Suprapubic skin (tissue), 4 donors: ENCODE data around the gene TMEM225. TPM values are rescaled to one million over a fixed set of nuclear protein-coding genes. Genes with fewer than 3 reads are reported as not detected.

Experiments used
- DNase-seq, 2 donors: peaks; one replicate each; pipeline ENCODE4 v3.0.0-alpha.2; 2019; ENCODE audit warnings: low spot score in 2 of 2
- H3K27ac ChIP-seq: fragments of 200-600 bp; sonication (generic); one replicate; pipeline ENCODE4 v1.5.1; 2019
- H3K27me3 ChIP-seq: fragments of 200-600 bp; sonication (generic); one replicate; pipeline ENCODE4 v1.5.1; 2019
- H3K36me3 ChIP-seq: fragments of 200-600 bp; sonication (generic); one replicate; pipeline ENCODE4 v1.5.1; 2019
- H3K4me1 ChIP-seq: fragments of 200-600 bp; sonication (generic); one replicate; pipeline ENCODE4 v1.5.1; 2019
- H3K4me3 ChIP-seq: fragments of 200-600 bp; sonication (generic); one replicate; pipeline ENCODE4 v1.5.1; 2019; ENCODE audit warnings: mild to moderate bottlenecking
- H3K9me3 ChIP-seq: fragments of 200-600 bp; sonication (generic); one replicate; pipeline ENCODE4 v1.5.1; 2019
- CTCF ChIP-seq, 2 donors: fragments of 200-600 bp in 1 of 2; fragments of 450-650 bp in 1 of 2; sonication (generic) in 1 of 2; IDR thresholded peaks; one replicate each; pipeline ENCODE4 v1.5.1; 2016 to 2019; ENCODE audit warnings: antibody characterized with exemption in 2 of 2, mild to moderate bottlenecking in 1 of 2, moderate library complexity in 1 of 2
- EP300 ChIP-seq: sonication (generic); formaldehyde crosslinking; IDR thresholded peaks from one replicate; pipeline ENCODE4 v1.6.1; 2017; ENCODE audit warnings: antibody characterized with exemption
- POLR2A ChIP-seq, 2 donors: fragments of 450-650 bp; IDR thresholded peaks; one replicate each; pipeline ENCODE4 v1.6.1; 2017; ENCODE audit warnings: antibody characterized with exemption in 2 of 2, mild to moderate bottlenecking in 2 of 2, moderate library complexity in 2 of 2
- POLR2AphosphoS5 ChIP-seq, 3 donors: sonication (generic); formaldehyde crosslinking; IDR thresholded peaks; one replicate each; pipeline ENCODE4 v1.6.1; 2017; ENCODE audit warnings: antibody characterized with exemption in 3 of 3
- WGBS: methylation state at CpG from one replicate; pipeline ENCODE4 v1.1.5; 2018; 5-methylcytosine and 5-hydroxymethylcytosine counted together
- total RNA-seq, 4 donors: library from RNA; depleted of rRNA; stranded (reverse); fragments of >200 nt; gene quantifications; one replicate each; pipeline ENCODE4 v1.1.0, GENCODE V29; 2016

TMEM225 gene, protein sequence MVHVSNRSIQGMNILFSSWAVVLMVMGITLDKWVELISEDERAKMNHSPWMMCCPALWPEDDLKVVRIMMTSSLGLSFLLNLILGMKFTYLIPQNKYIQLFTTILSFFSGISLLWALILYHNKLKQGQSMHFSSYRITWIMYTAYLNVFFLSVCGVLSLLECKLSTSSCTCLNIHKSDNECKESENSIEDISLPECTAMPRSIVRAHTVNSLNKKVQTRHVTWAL
- total RNA-seq: not detected

DNA sequence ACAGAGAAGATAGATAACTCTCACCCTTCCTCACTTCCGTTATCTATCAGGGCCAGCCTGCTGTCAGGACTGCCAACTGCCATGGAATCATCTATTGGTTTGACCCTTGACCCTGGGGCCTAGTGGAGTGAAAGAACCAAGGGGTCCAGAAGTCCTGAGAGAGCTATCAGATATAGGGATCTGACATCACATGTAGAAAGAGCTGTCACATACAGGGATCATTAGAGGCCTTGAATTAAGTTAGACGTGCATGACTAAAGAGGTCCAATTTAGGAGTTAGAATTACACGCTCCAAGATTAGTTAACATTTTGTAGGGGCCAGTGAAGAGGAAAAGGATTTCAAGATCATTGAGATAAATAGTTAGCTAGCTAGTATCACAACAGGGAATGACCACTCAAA is at the start of gene TMEM225:
TMEM225 (minus strand) TSS at position 101 of the 400 bp plus-strand sequence. CDS start 245 bp downstream, outside the sequence.
- Histone ChIP-seq H3K36me3 (no peaks in the 10 kb centered on the region), H3K9me3 (no peaks in the 10 kb centered on the region), H3K27me3 (no peaks in the 10 kb centered on the region), H3K4me3 (no peak within 1 kb of the TSS), H3K4me1 (no peaks in the 10 kb centered on the region), H3K27ac (no peak within 1 kb of the TSS)
- TF ChIP-seq CTCF (IDR thresholded peaks at IDR 0.05): no peak
- no peak for TF ChIP-seq EP300
- no peak for TF ChIP-seq POLR2A (IDR thresholded peaks at IDR 0.05)
- no peak for TF ChIP-seq POLR2AphosphoS5 (IDR thresholded peaks at IDR 0.05)
- no peak for DNase-seq
- WGBS: 88% methylated on average over 3 of the region's 3 CpGs

DNA sequence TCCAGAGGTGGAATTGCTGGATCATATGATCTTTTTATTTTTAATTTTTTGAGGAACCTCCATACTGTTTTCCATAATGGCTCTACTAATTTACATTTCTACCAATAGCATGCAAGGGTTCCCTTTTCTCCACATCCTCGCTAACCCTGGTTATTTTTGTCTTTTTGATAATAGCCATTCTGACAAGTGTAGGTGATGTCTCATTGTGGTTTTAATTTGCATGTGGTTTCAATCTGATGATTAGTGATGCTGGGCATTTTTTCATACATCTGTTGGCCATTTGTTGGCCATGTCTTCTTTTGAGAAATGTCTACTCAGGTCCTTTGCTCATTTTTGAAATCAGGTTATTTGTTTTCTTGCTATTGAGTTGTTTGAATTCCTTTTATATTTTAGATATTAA is 38.6 kb upstream of the TMEM225 start:
- DNase-seq: no peak
- no peaks in the 10 kb centered on the region for H3K4me1 ChIP-seq
- H3K4me3 ChIP-seq: no peak overlapping the region
- no peaks in the 10 kb centered on the region for H3K27me3 ChIP-seq
- no peak for TF ChIP-seq POLR2A (IDR thresholded peaks at IDR 0.05)
- no peak for TF ChIP-seq POLR2AphosphoS5 (IDR thresholded peaks at IDR 0.05)
- no peak for TF ChIP-seq CTCF (IDR thresholded peaks at IDR 0.05)
- TF ChIP-seq EP300: no peak
- H3K9me3 ChIP-seq: no peaks in the 10 kb centered on the region
- no peak overlapping the region for H3K27ac ChIP-seq
- no peaks in the 10 kb centered on the region for H3K36me3 ChIP-seq
- whole genome bisulfite sequencing: 55% methylated on average over 1 of the region's 1 CpG

DNA sequence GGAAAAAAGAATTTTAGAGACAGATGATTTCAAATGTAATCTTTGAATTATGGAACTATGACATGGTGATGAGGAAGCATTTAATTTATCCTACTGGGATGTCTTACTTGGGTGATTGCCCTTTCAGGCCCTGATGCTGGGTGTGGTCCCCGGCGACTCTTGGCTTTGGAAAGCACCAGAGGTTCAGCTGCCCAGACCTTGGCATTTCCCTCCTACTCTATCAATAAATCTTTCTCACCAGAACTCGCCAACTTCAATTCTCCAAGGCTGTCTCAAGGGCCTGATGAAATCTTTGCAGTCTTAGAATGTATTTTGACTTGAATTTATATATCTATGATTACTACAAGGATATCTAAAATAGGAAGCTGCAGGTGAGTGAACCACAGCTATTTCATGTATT is 35.5 kb upstream of the TMEM225 start:
- Histone ChIP-seq H3K27me3 (no peaks in the 10 kb centered on the region), H3K9me3 (no peaks in the 10 kb centered on the region), H3K27ac (no peak overlapping the region), H3K4me1 (no peaks in the 10 kb centered on the region), H3K4me3 (no peak overlapping the region), H3K36me3 (no peaks in the 10 kb centered on the region)
- no peak for TF ChIP-seq POLR2AphosphoS5 (IDR thresholded peaks at IDR 0.05)
- no peak for TF ChIP-seq EP300
- TF ChIP-seq CTCF (IDR thresholded peaks at IDR 0.05): no peak
- no peak for TF ChIP-seq POLR2A (IDR thresholded peaks at IDR 0.05)
- no peak for DNase-seq
- WGBS: 24% methylated on average over 3 of the region's 3 CpGs

GRCh38 chr11:123905826-123906225 is 20.4 kb upstream of the TMEM225 start:
- no peak for DNase-seq
- Histone ChIP-seq H3K4me1 (no peaks in the 10 kb centered on the region), H3K27me3 (no peaks in the 10 kb centered on the region), H3K36me3 (no peaks in the 10 kb centered on the region), H3K4me3 (no peak overlapping the region), H3K27ac (no peak overlapping the region), H3K9me3 (no peaks in the 10 kb centered on the region)
- TF ChIP-seq POLR2A (IDR thresholded peaks at IDR 0.05) (no peak), POLR2AphosphoS5 (IDR thresholded peaks at IDR 0.05) (no peak), CTCF (IDR thresholded peaks at IDR 0.05) (no peak), EP300 (no peak)
- 43% methylated on average over 3 of the region's 3 CpGs for WGBS

- Histone ChIP-seq H3K4me1 (no peaks in the 10 kb centered on the region), H3K4me3 (no peak overlapping the region), H3K27ac (no peak overlapping the region), H3K36me3 (no peaks in the 10 kb centered on the region), H3K9me3 (no peaks in the 10 kb centered on the region), H3K27me3 (no peaks in the 10 kb centered on the region)
- 61% methylated on average over 3 of the region's 3 CpGs for WGBS
- no peak for TF ChIP-seq EP300
- TF ChIP-seq CTCF (IDR thresholded peaks at IDR 0.05): no peak
- no peak for DNase-seq
Measured at GRCh38 chr11:123904932-123905331, 19.5 kb upstream of the TMEM225 start.
